Muscle layer of duodenum (tissue), 2 donors: ENCODE data around the gene GDF10.
A peak's percentile ranks its signal among the peaks of the same experiment; 100 is the strongest.

Source experiments
- H3K27ac ChIP-seq: one replicate; pipeline ENCODE4 v1.7.0; 2013; ENCODE audit warnings: mild to moderate bottlenecking, low read length
- H3K27me3 ChIP-seq: one replicate; pipeline ENCODE4 v1.7.0; 2013; ENCODE audit warnings: low read depth, mild to moderate bottlenecking, control low read depth, low read length
- H3K36me3 ChIP-seq, 2 donors: one replicate each; pipeline ENCODE4 v1.7.0; 2013; ENCODE audit warnings: low read length in 2 of 2, control low read depth in 1 of 2, mild to moderate bottlenecking in 1 of 2; ENCODE audit not compliant: insufficient read depth in 2 of 2, control insufficient read depth in 1 of 2
- H3K4me1 ChIP-seq, 2 donors: one replicate each; pipeline ENCODE4 v1.7.0; 2013; ENCODE audit warnings: low read length in 2 of 2, mild to moderate bottlenecking in 2 of 2, control low read depth in 1 of 2, moderate library complexity in 1 of 2; ENCODE audit not compliant: insufficient read depth in 2 of 2, control insufficient read depth in 1 of 2
- H3K4me3 ChIP-seq, 2 donors: one replicate each; pipeline ENCODE4 v1.7.0; 2013; ENCODE audit warnings: low read length in 2 of 2, low read depth in 1 of 2, mild to moderate bottlenecking in 1 of 2
- H3K9me3 ChIP-seq, 2 donors: one replicate each; pipeline ENCODE4 v1.7.0; 2013; ENCODE audit warnings: low read length in 2 of 2, control low read depth in 1 of 2, mild to moderate bottlenecking in 1 of 2; ENCODE audit not compliant: control insufficient read depth in 1 of 2
- donor health status: healthy.

The GDF10 gene

DNA sequence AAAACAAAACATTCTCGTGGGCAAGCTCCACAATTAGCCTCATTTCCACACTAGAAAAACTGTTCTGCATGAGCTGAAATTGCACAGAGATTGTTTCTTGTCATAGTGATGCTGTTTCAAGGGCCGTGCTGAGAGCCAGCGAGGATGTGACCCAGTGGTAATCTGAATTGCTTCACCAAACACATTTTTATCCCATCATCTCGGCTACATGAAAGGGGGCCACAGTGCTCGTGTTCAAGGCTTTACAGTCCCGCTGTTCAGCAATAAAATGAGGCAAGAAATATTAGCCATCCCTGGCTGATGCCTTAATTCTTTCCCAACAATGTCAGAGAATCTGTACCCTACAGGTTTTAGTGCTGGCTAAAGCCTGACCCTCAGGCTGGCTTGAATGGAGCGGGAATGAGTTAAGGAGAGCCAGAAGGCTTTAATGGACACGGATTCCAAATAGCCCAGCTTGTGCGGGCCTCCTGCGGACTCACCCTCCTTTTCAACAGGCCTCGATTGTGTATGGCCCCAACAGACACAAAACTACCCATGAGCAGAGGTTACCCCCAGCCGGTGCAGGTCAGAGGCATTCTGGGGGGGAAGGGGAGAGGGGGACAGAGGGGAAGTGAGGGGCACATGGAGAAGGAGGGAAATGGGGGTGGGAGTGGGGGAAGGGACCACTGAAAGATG lies 2.0 kb upstream of the GDF10 start:
- Histone ChIP-seq H3K9me3 (no peaks in the 10 kb centered on the region), H3K27ac (no peak overlapping the region), H3K36me3 (no peaks in the 10 kb centered on the region), H3K27me3 (peaks cover 16% of the 10 kb centered on the region), H3K4me3 (no peak overlapping the region), H3K4me1 (peaks cover 0 to 18% of the 10 kb centered on the region in 2 donors)

DNA sequence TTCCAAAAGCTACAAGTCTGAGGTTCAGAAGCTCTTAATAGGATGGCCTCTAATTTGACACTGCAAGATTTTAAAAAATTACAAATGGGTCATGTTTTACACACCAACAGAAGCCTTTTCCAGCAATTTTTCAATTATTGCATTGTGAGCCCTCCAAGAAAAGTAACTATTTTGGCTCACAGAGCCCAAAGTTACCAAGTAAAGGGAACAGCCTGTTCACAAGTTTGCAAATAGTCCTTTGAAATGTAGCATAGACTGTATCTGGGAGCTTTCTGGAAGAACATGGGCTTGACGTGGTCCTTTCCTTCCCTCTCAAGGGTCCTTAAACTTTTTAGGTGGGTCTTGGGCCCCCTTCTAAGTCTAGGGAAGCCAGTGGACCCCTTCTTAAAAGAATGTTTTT lies 1.3 kb upstream of the GDF10 start:
- H3K4me3 ChIP-seq, result no peak overlapping the region
- peaks cover 16% of the 10 kb centered on the region for H3K27me3 ChIP-seq
- no peaks in the 10 kb centered on the region for H3K36me3 ChIP-seq
- peaks cover 0 to 18% of the 10 kb centered on the region in 2 donors for H3K4me1 ChIP-seq
- H3K9me3 ChIP-seq, result no peaks in the 10 kb centered on the region
- no peak overlapping the region for H3K27ac ChIP-seq

DNA sequence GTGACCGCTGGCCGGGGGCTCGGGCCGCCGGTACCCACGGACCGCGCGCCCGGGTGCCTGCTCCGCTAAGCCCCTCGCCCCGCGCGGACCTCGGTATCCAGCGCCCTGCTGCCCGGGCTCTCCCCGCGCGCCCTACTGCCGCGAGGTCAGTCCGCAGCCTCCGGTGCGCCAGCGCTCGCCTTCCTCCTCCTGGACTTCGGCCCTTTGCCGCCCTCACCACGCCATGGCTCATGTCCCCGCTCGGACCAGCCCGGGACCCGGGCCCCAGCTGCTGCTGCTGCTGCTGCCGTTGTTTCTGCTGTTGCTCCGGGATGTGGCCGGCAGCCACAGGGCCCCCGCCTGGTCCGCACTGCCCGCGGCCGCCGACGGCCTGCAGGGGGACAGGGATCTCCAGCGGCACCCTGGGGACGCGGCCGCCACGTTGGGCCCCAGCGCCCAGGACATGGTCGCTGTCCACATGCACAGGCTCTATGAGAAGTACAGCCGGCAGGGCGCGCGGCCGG lies 483 bp downstream of the GDF10 start:
- H3K27me3 ChIP-seq, result peaks cover 16% of the 10 kb centered on the region

DNA sequence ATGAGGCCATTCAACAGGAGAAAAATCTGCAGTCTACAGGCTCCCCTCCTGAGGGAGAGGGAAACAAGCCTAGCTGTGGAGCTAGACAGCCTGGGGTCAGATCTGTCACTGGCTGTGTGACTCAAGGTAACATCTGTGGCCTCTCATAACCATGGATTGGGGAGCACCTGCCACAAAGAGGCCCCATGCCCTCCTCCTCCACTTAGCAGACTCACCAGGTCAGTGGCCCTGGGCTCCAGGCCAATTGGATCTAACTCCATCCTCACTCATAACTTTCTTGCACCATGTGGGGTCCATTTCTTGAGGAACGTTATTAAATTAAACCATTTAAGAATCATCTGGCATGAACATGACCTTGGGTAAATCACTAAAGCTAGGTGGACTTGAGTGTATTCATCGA lies 1.8 kb downstream of the GDF10 start:
- no peak overlapping the region for H3K4me3 ChIP-seq
- H3K27me3 ChIP-seq, result peaks cover 16% of the 10 kb centered on the region
- peaks cover 0 to 18% of the 10 kb centered on the region in 2 donors for H3K4me1 ChIP-seq

More for the DNA sequence above, 483 bp downstream of the GDF10 start:
- Histone ChIP-seq H3K4me3 (peak overlapping the region in 1 of 2 donors; percentile 60), H3K4me1 (peaks cover 0 to 18% of the 10 kb centered on the region in 2 donors), H3K9me3 (no peaks in the 10 kb centered on the region), H3K27ac (no peak overlapping the region), H3K36me3 (no peaks in the 10 kb centered on the region)

DNA sequence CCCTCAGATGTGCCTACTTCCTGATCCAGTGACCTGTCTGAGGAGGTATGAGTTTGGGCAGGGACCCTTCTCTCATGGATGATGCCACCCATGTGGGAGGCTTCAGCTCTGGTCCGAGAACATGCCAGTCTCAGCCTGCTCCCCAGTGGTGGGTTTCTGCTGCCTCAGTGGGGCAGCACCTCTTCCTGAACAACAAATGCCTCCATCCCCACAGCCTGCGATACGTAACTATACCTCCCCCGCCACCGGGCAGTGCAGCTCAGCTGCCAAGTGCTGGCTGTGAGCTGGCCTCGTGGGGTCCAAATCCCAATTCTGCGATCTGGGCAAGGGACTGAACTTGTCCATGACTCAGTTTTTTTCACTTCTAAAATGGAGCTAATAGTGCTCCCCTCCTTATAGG lies 3.1 kb downstream of the GDF10 start:
- no peak overlapping the region for H3K4me3 ChIP-seq
- H3K36me3 ChIP-seq, result no peaks in the 10 kb centered on the region
- peaks cover 0 to 18% of the 10 kb centered on the region in 2 donors for H3K4me1 ChIP-seq
- H3K9me3 ChIP-seq, result no peaks in the 10 kb centered on the region
- H3K27ac ChIP-seq, result no peak overlapping the region
- peaks cover 16% of the 10 kb centered on the region for H3K27me3 ChIP-seq

More for the DNA sequence above, 1.8 kb downstream of the GDF10 start:
- Histone ChIP-seq H3K9me3 (no peaks in the 10 kb centered on the region), H3K36me3 (no peaks in the 10 kb centered on the region), H3K27ac (no peak overlapping the region)

DNA sequence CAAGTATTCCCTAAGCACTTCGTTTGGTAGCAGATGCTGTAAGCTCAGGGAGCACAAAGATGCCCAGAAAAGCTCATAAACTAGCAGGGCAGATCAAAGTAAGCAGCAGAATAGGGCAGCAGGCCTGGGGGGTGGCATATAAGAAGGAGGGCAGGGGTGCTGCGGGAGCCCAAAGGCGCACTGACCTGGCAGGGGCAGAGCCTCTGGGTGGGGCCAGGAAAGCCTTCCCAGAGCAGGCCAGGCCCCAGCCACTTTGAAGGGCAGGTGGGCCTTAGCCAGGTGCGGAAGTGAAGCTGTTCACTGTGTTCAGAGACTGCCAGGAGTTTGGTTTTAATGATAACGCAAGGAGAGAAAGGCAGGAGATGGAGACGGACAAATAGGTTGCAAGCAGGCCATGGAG lies 3.9 kb downstream of the GDF10 start:
- Histone ChIP-seq H3K4me3 (no peak overlapping the region), H3K9me3 (no peaks in the 10 kb centered on the region), H3K36me3 (no peaks in the 10 kb centered on the region), H3K27me3 (peaks cover 16% of the 10 kb centered on the region), H3K27ac (no peak overlapping the region), H3K4me1 (peaks cover 0 to 18% of the 10 kb centered on the region in 2 donors)

DNA sequence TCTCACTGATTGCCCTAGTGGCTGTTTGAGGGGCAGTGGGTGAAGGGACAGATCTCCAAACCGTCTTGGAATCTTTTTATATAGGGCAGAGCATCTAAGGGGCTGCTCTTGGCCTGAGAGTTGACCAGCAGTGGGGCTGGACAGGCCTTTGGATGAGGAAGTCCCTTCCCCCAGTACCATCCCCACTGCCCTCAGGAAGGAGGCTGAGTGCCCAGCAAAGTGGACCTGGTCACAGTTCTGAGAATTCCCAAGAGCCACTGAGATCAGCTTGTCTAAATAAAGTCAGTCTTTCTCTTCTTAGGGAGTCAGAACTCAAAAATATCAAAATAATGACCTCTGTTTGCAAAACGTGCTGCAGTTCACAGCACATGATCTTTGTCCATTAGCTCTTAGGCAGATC lies 5.6 kb downstream of the GDF10 start:
- peaks cover 16% of the 10 kb centered on the region for H3K27me3 ChIP-seq
- no peaks in the 10 kb centered on the region for H3K9me3 ChIP-seq
- H3K36me3 ChIP-seq, result no peaks in the 10 kb centered on the region

DNA sequence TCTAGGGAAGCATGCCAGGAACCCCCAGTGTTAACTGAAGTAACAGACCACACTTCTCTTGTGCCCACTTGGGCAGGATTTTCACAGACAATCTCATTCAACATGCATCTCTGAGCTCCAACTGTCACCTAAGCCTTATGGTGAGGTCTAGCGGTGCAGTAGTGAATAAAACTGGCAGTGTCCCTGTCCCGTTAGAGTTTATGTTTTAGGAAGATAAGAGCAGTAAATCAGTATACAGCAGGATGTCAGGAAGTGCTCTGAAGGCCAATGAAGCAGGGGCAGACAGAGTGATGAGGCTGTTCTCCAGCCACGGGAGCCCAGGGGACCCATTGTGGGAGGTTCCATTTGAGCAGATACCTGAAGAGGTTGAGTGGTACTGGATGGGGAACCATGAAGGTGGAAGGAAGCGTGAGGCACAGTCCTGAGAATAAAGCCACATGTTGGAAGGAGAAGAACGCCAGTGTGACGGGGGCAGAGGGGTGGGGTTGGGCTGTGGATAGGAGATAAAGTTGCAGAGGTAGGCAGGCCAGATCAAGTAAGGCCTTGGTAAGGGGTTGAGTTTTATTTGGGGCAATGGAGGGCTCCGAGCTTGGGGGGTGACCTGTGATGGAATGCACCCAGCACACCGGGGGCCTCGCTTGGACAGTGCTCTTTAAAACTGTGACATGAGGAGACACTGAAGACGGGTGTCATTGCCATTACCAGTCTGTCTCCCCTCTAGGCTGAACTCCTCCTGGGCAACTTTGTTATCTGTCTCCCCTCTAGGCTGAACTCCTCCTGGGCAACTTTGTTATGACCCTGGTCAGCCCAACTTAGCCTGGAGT lies 6.6 kb downstream of the GDF10 start:
- Histone ChIP-seq H3K9me3 (no peaks in the 10 kb centered on the region), H3K27me3 (peaks cover 7% of the 10 kb centered on the region), H3K4me3 (no peak overlapping the region), H3K27ac (no peak overlapping the region), H3K4me1 (no peaks in the 10 kb centered on the region), H3K36me3 (no peaks in the 10 kb centered on the region)

More for the DNA sequence above, 5.6 kb downstream of the GDF10 start:
- no peak overlapping the region for H3K4me3 ChIP-seq
- peaks cover 0 to 7% of the 10 kb centered on the region in 2 donors for H3K4me1 ChIP-seq
- H3K27ac ChIP-seq, result no peak overlapping the region

DNA sequence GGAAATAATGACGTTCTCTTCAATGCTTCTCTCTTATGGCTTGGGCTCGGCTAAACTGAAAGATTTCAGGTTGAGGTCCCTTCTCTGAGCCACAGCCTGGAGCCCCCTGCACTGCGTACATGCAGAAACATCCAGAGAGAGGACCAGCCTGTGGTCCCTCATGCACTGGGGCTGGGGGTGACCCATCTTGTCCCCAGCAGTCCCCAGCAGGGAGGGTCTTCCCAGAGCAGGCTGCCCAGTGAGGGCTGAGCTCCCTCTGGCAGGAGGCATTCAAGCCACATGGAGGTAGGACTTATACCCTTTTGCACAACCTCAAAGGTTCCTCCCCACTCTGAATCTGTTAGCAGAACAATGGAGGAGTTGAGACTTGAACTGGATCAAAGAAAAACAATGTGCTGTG lies 7.4 kb downstream of the GDF10 start:
- no peaks in the 10 kb centered on the region for H3K36me3 ChIP-seq
- no peaks in the 10 kb centered on the region for H3K4me1 ChIP-seq
- H3K27ac ChIP-seq, result no peak overlapping the region
- H3K9me3 ChIP-seq, result no peaks in the 10 kb centered on the region
- no peaks in the 10 kb centered on the region for H3K27me3 ChIP-seq
- no peak overlapping the region for H3K4me3 ChIP-seq

DNA sequence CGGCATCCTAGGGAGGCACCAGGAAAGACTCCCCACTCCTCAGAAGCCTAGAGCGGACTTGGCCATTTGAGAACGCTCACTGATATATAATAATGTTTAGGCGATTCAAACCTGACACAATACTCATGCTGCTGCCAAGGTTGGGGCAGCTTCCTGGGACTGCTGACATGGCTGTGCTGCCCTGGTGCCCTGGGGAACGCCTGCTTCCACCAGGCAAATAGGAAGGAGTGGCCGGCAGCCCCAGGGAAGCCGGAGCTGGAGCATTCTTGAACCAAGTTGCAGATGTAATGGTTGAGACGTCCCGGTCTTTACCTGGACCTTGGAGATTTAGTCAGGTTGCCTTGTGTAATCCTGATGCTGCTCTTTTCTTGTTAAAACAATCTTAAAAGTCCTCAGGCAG lies 8.8 kb downstream of the GDF10 start:
- Histone ChIP-seq H3K27ac (no peak overlapping the region), H3K4me1 (no peaks in the 10 kb centered on the region), H3K27me3 (no peaks in the 10 kb centered on the region), H3K9me3 (no peaks in the 10 kb centered on the region), H3K36me3 (no peaks in the 10 kb centered on the region), H3K4me3 (no peak overlapping the region)

DNA sequence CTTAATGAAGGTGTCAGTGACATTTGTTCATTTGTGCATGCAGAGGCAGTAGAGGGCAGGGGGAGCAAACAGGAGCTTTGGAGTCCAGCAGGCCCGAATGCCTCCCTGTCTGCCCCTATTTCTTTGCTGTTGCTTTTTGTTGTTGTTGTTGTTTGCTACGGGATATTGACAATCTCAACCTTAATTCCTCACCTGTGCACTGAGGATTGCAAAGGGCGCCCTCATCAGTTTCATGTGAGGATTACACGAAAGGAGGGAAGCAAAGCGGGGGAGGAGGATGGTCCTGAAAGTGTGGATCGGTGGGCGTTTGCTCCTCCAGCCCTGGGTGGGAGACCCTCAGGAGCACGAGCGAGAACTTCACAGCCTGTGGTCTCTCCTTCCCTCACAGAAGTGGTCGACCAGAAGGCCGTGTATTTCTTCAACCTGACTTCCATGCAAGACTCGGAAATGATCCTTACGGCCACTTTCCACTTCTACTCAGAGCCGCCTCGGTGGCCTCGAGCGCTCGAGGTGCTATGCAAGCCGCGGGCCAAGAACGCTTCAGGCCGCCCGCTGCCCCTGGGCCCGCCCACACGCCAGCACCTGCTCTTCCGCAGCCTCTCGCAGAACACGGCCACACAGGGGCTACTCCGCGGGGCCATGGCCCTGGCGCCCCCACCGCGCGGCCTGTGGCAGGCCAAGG lies 9.6 kb downstream of the GDF10 start:
- no peaks in the 10 kb centered on the region for H3K36me3 ChIP-seq
- no peaks in the 10 kb centered on the region for H3K9me3 ChIP-seq
- no peak overlapping the region for H3K27ac ChIP-seq
- H3K27me3 ChIP-seq, result no peaks in the 10 kb centered on the region
- no peaks in the 10 kb centered on the region for H3K4me1 ChIP-seq
- H3K4me3 ChIP-seq, result no peak overlapping the region
